ENCODE measurements around the gene ATP9B.

Gene ATP9B

DNA sequence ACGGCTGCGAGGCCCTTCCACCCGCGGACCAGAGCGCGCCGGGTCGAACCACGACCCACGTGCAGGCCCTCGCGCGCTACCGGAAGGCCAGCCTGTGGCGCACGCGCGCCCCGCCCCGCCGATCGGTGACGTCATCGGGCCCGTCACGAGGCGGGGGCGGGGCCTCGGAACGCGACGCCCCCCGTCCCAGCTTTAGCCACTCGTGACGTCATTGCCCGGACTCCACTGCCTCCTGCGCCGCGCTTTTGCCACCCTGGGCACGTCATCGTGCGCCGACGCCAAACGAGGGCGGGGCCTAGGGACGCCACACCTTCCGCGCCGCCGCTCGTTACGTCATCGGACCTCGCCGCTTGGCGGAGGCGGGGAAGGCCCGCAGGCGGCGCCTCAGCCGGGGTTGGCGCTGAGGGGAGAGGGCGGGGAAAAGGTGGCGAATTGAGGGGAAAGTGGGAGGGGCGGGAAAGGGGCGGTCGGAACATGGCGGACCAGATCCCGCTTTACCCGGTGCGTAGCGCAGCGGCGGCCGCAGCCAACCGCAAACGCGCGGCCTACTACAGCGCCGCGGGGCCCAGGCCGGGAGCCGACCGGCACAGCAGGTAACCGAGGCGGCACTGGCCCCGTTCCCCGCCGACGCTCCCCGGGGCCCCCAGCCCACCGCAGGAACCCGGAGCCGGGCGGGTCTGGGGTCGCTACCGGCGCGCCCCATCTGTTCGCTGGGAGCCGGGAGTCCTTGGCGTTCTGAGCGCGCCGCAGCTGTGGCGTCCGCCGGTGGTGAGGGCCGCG is at the start of gene ATP9B:
TSS of gene ATP9B (plus strand) at position 458 of the 780 bp plus-strand sequence. CDS start at position 475, 17 bp downstream.
- Histone ChIP-seq H3K79me2 (ENCODE audit: low read length) (peaks cover 37% of the 10 kb centered on the region), H3K4me1 (ENCODE audit: low read length) (0 out of 2 replicates have a peak, but pooled peaks cover 6% of the 10 kb centered on the region), H3F3A (ENCODE audit: insufficient read depth, low read length) (peaks cover 11% of the 10 kb centered on the region), H2AFZ (ENCODE audit: low read length) (peak within 1 kb of the TSS; percentile 83), H3K36me3 (replicated peaks; ENCODE audit: insufficient read depth, low read length) (no peaks in the 10 kb centered on the region), H4K20me1 (ENCODE audit: insufficient read depth, low read length) (no peaks in the 10 kb centered on the region), H3K4me3 (ENCODE audit: low read length) (peak within 1 kb of the TSS; percentile 81), H3K9ac (ENCODE audit: low read length) (peak within 1 kb of the TSS; percentile 94), H3K27ac (ENCODE audit: low read length) (peak within 1 kb of the TSS; percentile 83), H3K27me3 (replicated peaks; ENCODE audit: insufficient read depth, low read length) (no peaks in the 10 kb centered on the region), H3K9me2 (replicated peaks; ENCODE audit: insufficient read depth, low read length) (no peaks in the 10 kb centered on the region), H3K9me3 (replicated peaks; ENCODE audit: insufficient read depth, low read length) (no peaks in the 10 kb centered on the region), H3K4me2 (ENCODE audit: low read depth, low read length) (peak within 1 kb of the TSS; percentile 93)
- peak; percentile 93 for DNase-seq
- TF ChIP-seq CTCF (IDR thresholded peaks at IDR 0.05; ENCODE audit: low read length) (no peak), EZH2 (optimal IDR thresholded peaks at IDR 0.05; ENCODE audit: low read depth, low read length) (no peak), EZH2phosphoT487 (IDR thresholded peaks at IDR 0.05; ENCODE audit: low read length) (no peak)

DNA sequence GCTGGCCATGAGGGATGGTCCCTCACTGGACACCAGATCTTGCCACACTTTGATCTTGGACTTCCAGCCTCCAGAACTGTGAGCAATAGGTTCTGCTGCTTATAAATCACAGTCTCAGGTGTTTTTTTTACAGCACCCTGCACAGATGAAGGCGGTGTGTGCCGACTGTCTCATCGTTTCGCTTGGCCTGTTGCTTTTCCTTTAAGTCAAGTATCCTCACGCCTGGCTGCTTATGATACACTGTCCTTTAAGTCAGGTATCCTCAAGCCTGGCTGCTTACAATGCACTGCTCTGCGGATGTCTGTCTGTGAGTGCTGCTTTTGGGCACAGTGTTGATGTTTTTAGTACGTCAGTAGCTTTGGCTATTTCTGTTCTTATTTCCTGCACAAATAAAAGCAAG is 49.3 kb upstream of the ATP9B start:
- Histone ChIP-seq H3K79me2 (ENCODE audit: low read length) (no peaks in the 10 kb centered on the region), H3K27me3 (replicated peaks; ENCODE audit: insufficient read depth, low read length) (no peaks in the 10 kb centered on the region)
- TF ChIP-seq EZH2phosphoT487 (IDR thresholded peaks at IDR 0.05; ENCODE audit: low read length) (no peak), CTCF (IDR thresholded peaks at IDR 0.05; ENCODE audit: low read length) (no peak), EZH2 (optimal IDR thresholded peaks at IDR 0.05; ENCODE audit: low read depth, low read length) (no peak)

DNA sequence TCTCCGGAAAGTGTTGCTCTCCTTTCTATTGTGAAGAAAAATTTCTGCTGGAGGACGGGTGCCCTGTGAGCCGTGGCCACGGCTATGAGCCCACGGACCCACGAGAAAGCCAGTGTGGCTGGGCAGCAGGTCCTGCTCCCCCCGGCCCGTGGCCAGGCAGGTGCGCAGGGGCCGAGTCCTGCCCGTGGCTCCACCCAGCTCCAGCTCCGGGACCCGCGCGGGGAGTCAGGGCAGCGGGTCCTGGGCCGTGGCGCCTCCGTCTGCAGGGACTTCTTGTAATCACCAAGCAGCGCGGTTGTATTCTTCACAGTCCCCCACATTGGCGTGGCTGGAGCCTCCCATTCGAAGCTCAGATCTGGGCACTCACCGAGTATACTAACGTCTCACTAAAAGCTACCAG is 46.6 kb upstream of the ATP9B start:
- Histone ChIP-seq H3F3A (ENCODE audit: insufficient read depth, low read length) (no peaks in the 10 kb centered on the region), H3K4me2 (ENCODE audit: low read depth, low read length) (no peak overlapping the region), H2AFZ (ENCODE audit: low read length) (no peak overlapping the region), H3K79me2 (ENCODE audit: low read length) (no peaks in the 10 kb centered on the region), H3K9me3 (replicated peaks; ENCODE audit: insufficient read depth, low read length) (no peaks in the 10 kb centered on the region), H3K9ac (ENCODE audit: low read length) (no peak overlapping the region), H3K4me1 (ENCODE audit: low read length) (no peaks in the 10 kb centered on the region), H3K36me3 (replicated peaks; ENCODE audit: insufficient read depth, low read length) (no peaks in the 10 kb centered on the region), H3K9me2 (replicated peaks; ENCODE audit: insufficient read depth, low read length) (no peaks in the 10 kb centered on the region), H4K20me1 (ENCODE audit: insufficient read depth, low read length) (no peaks in the 10 kb centered on the region), H3K27ac (ENCODE audit: low read length) (no peak overlapping the region), H3K27me3 (replicated peaks; ENCODE audit: insufficient read depth, low read length) (no peaks in the 10 kb centered on the region), H3K4me3 (ENCODE audit: low read length) (no peak overlapping the region)
- TF ChIP-seq CTCF (IDR thresholded peaks at IDR 0.05; ENCODE audit: low read length) (no peak), EZH2phosphoT487 (IDR thresholded peaks at IDR 0.05; ENCODE audit: low read length) (no peak), EZH2 (optimal IDR thresholded peaks at IDR 0.05; ENCODE audit: low read depth, low read length) (no peak)
- DNase-seq = no peak

More for the DNA sequence above, 49.3 kb upstream of the ATP9B start:
- Histone ChIP-seq H3K9me2 (replicated peaks; ENCODE audit: insufficient read depth, low read length) (no peaks in the 10 kb centered on the region), H3K4me2 (ENCODE audit: low read depth, low read length) (no peak overlapping the region), H3K9me3 (replicated peaks; ENCODE audit: insufficient read depth, low read length) (no peaks in the 10 kb centered on the region), H2AFZ (ENCODE audit: low read length) (no peak overlapping the region), H3K36me3 (replicated peaks; ENCODE audit: insufficient read depth, low read length) (no peaks in the 10 kb centered on the region), H3K4me1 (ENCODE audit: low read length) (no peaks in the 10 kb centered on the region), H3F3A (ENCODE audit: insufficient read depth, low read length) (no peaks in the 10 kb centered on the region), H3K9ac (ENCODE audit: low read length) (no peak overlapping the region), H4K20me1 (ENCODE audit: insufficient read depth, low read length) (no peaks in the 10 kb centered on the region), H3K4me3 (ENCODE audit: low read length) (no peak overlapping the region), H3K27ac (ENCODE audit: low read length) (no peak overlapping the region)
- no peak for DNase-seq

Measured in MM.1S (cell line).